GM23338 (cell line): ENCODE results near the gene PLEKHG5. TPM values are rescaled to one million over a fixed set of nuclear protein-coding genes. Genes with fewer than 3 reads are reported as not detected.

Experiments
- ATAC-seq: fragments of 200-7000 bp; cut with Tn5 transposase; 3 replicates; pipeline ENCODE4 v1.9.1; 2020
- DNase-seq: peaks from one replicate; pipeline ENCODE4 v3.0.0-alpha.2; 2015; ENCODE audit warnings: low spot score
- H2AFZ ChIP-seq: fragments of 200-600 bp; sonication (generic); 2 replicates; pipeline ENCODE4 v1.8.0; 2016; ENCODE audit warnings: antibody characterized with exemption, mild to moderate bottlenecking, moderate library complexity
- H3F3A ChIP-seq: fragments of 200-600 bp; sonication (generic); replicated peaks from 2 replicates; pipeline ENCODE4 v1.8.0; 2017; ENCODE audit warnings: antibody characterized with exemption, mixed run types, low read depth
- H3K27ac ChIP-seq: fragments of 200-600 bp; sonication (generic); 2 replicates; pipeline ENCODE4 v1.6.1; 2016; ENCODE audit warnings: low read depth
- H3K27me3 ChIP-seq: fragments of 200-600 bp; sonication (generic); 2 replicates; pipeline ENCODE4 v1.8.0; 2016; ENCODE audit warnings: mild to moderate bottlenecking, mixed run types, moderate library complexity; ENCODE audit not compliant: insufficient read depth
- H3K36me3 ChIP-seq: fragments of 200-600 bp; sonication (generic); 2 replicates; pipeline ENCODE4 v1.8.0; 2016; ENCODE audit warnings: mild to moderate bottlenecking; ENCODE audit not compliant: insufficient read depth
- H3K4me1 ChIP-seq: fragments of 200-600 bp; sonication (generic); 2 replicates; pipeline ENCODE4 v1.8.0; 2016; ENCODE audit warnings: mild to moderate bottlenecking, moderate library complexity; ENCODE audit not compliant: insufficient read depth
- H3K4me2 ChIP-seq: fragments of 200-600 bp; sonication (generic); 2 replicates; pipeline ENCODE4 v1.7.1; 2017; ENCODE audit warnings: mixed run types
- H3K4me3 ChIP-seq: fragments of 200-600 bp; sonication (generic); 2 replicates; pipeline ENCODE4 v1.6.1; 2016; ENCODE audit warnings: mixed run types
- H3K79me2 ChIP-seq: fragments of 200-600 bp; sonication (generic); replicated peaks from 2 replicates; pipeline ENCODE4 v1.8.0; 2017; ENCODE audit warnings: mild to moderate bottlenecking; ENCODE audit not compliant: insufficient read depth
- H3K9me2 ChIP-seq: fragments of 200-600 bp; sonication (generic); 2 replicates; pipeline ENCODE4 v1.8.0; 2017; ENCODE audit not compliant: insufficient read depth
- H4K20me1 ChIP-seq: fragments of 200-600 bp; sonication (generic); replicated peaks from 2 replicates; pipeline ENCODE4 v1.8.0; 2017; ENCODE audit warnings: mild to moderate bottlenecking; ENCODE audit not compliant: insufficient read depth
- H3K27ac Mint-ChIP-seq: 2 replicates; pipeline ENCODE4 v1.8.0; 2020; ENCODE audit warnings: inconsistent platforms, mild to moderate bottlenecking, moderate library complexity, mixed read lengths
- H3K27me3 Mint-ChIP-seq: 3 replicates; pipeline ENCODE4 v1.8.0; 2022; ENCODE audit warnings: low read depth, mild to moderate bottlenecking, moderate library complexity, mixed read lengths, inconsistent platforms; ENCODE audit not compliant: insufficient read depth, poor library complexity
- H3K36me3 Mint-ChIP-seq: 3 replicates; pipeline ENCODE4 v1.8.0; 2021; ENCODE audit warnings: low read depth, mild to moderate bottlenecking, inconsistent platforms, moderate library complexity, mixed read lengths
- H3K4me1 Mint-ChIP-seq: 3 replicates; pipeline ENCODE4 v1.8.0; 2020; ENCODE audit warnings: mild to moderate bottlenecking, inconsistent platforms, mixed read lengths
- H3K4me3 Mint-ChIP-seq: 3 replicates; pipeline ENCODE4 v1.8.0; 2021; ENCODE audit warnings: moderate library complexity, mild to moderate bottlenecking, inconsistent platforms, mixed read lengths
- H3K9me3 Mint-ChIP-seq: 3 replicates; pipeline ENCODE4 v1.8.0; 2020; ENCODE audit warnings: moderate library complexity, mild to moderate bottlenecking, inconsistent platforms, mixed read lengths
- CREB1 ChIP-seq: fragments of 250-450 bp; sonication (Bioruptor Pico); IDR thresholded peaks from 2 replicates; pipeline ENCODE4 v1.5.0; 2020; ENCODE audit warnings: low read depth, mild to moderate bottlenecking, moderate library complexity
- EZH2phosphoT487 ChIP-seq: fragments of 200-600 bp; sonication (generic); IDR thresholded peaks from one replicate; pipeline ENCODE4 v1.8.1; 2018; ENCODE audit warnings: antibody characterized with exemption; ENCODE audit not compliant: unreplicated experiment
- JUNB ChIP-seq: IDR thresholded peaks from one replicate; pipeline ENCODE4 v1.6.1; 2016; ENCODE audit warnings: antibody characterized with exemption; ENCODE audit not compliant: unreplicated experiment
- NANOG ChIP-seq: IDR thresholded peaks from 2 replicates; pipeline ENCODE4 v1.6.1; 2016; ENCODE audit warnings: antibody characterized with exemption, borderline replicate concordance
- POLR2AphosphoS5 ChIP-seq: IDR thresholded peaks from 2 replicates; pipeline ENCODE4 v1.6.1; 2016; ENCODE audit warnings: antibody characterized with exemption, low read depth
- polyA plus RNA-seq: library from polyadenylated mRNA; unstranded; fragments of >200 nt; fragmentation: Nextera tagmentation; extraction: Ambion mirVana; gene quantifications from 2 replicates; pipeline ENCODE4 v1.2.1, GENCODE V29; 2016
- total RNA-seq: library from RNA; depleted of rRNA; stranded (reverse); fragments of >200 nt; shearing (Covaris generic); gene quantifications from 2 replicates; pipeline ENCODE4 v1.2.3, GENCODE V29; 2014
- TF ChIP-seq, protein P1 (sequence below): IDR thresholded peaks from 2 replicates; pipeline ENCODE4 v1.6.1; 2016; ENCODE audit warnings: antibody characterized with exemption

Gene PLEKHG5
- total and polyA plus RNA-seq, 2 experiments from 2014 or later, result 9.0 to 26.4 TPM

DNA sequence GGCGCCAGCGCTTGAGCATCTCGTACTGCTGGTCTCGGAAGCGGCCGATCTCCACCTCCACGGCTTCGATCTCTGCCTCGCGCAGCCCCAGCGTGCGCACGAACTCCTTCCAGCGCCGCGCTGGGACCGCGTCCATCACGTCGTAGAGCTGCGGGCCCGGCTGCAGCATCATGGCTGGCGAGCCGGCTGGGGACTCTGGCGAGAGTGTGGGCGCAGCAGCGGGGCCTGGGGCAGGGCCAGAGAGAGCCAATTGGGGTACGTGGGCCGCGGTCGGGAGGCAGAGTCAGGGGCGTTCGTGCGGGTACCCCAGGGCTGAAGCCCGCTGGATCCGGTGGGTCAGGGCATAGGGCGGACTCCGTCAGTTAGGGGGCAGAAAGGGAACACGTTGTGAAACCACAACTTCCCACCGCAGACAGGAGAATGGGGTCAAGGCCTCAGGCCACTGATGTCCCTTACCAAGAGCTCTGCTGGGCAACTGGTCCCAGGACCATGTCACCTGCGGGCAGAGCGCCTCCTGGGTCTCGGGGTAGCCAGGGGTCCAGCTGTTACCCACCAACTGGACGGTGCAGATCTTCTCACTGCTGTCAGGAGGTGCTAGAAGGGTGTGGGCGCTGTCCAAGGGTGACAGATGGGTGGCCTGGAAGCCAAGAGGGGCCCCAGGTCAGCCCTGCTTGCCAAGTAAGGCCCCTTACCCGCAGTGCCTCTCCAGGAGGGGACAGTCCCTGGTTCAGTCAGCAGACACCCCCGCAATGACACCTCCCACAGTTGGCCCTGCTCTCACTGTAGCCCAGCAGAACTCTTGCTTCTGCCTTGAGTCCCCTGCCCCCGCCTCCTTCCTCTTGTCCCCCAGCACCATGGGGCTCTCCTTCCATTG is 29.7 kb downstream of the PLEKHG5 start:
- DNase-seq (no peak), ATAC-seq (no peak)
- no peaks in the 10 kb centered on the region for H3K9me2 ChIP-seq
- H3K4me3 ChIP-seq, result no peak overlapping the region
- peaks cover 14% of the 10 kb centered on the region; the same call in 1 of the 2 replicates for H3F3A ChIP-seq
- H3K79me2 ChIP-seq, result no peaks in the 10 kb centered on the region
- peaks cover 12% of the 10 kb centered on the region for H3K4me1 ChIP-seq
- TF ChIP-seq POLR2AphosphoS5, result peak; percentile 11; the same call in 1 of the 2 replicates
- TF ChIP-seq, protein P1, sequence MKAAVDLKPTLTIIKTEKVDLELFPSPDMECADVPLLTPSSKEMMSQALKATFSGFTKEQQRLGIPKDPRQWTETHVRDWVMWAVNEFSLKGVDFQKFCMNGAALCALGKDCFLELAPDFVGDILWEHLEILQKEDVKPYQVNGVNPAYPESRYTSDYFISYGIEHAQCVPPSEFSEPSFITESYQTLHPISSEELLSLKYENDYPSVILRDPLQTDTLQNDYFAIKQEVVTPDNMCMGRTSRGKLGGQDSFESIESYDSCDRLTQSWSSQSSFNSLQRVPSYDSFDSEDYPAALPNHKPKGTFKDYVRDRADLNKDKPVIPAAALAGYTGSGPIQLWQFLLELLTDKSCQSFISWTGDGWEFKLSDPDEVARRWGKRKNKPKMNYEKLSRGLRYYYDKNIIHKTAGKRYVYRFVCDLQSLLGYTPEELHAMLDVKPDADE, result no peak
- H3K27me3 ChIP-seq, result peaks cover 6% of the 10 kb centered on the region; the same call in 1 of the 2 replicates
- H3K36me3 ChIP-seq, result no peaks in the 10 kb centered on the region
- H2AFZ ChIP-seq, result no peak overlapping the region
- Mint-ChIP-seq H3K36me3 (peaks cover 12% of the 10 kb centered on the region), H3K27ac (no peak overlapping the region), H3K27me3 (peaks cover 19% of the 10 kb centered on the region), H3K4me1 (peaks cover 29% of the 10 kb centered on the region), H3K9me3 (no peaks in the 10 kb centered on the region; the same call in 2 of the 3 replicates), H3K4me3 (no peak overlapping the region)
- H4K20me1 ChIP-seq, result no peaks in the 10 kb centered on the region
- H3K4me2 ChIP-seq, result no peak overlapping the region
- H3K27ac ChIP-seq, result no peak overlapping the region

DNA sequence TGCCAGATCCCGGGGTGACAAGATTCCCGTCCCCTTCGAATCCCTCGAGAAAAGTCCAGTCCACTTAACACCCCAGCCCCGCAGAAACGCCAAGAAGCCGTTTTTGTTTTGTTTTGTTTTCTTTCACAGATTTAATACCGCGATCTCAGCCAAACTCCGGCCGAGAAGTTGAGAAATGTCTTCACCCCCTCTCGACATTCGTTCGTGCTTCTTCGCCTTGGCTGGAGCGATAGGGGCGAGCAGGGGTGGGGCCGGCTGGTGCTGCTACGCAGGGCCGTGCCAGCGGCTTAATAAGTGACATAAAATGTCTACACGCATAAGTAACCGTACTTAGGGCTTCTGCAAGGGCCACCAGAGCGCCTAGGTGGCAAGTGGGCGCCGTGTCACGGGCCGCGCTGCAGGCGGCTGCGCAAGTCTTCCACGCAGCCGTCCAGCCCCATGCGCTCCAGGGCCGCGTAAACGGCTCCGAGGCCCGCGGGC is 30.4 kb downstream of the PLEKHG5 start:
- no peak overlapping the region; the same call in 1 of the 2 replicates for H3K27ac ChIP-seq
- H3K4me1 ChIP-seq, result peaks cover 12% of the 10 kb centered on the region
- H3K9me3 Mint-ChIP-seq, result no peaks in the 10 kb centered on the region; the same call in 2 of the 3 replicates
- H3K79me2 ChIP-seq, result no peaks in the 10 kb centered on the region
- peaks cover 13% of the 10 kb centered on the region for H3K27me3 ChIP-seq
- H3K36me3 Mint-ChIP-seq, result peaks cover 12% of the 10 kb centered on the region
- no peaks in the 10 kb centered on the region for H3K36me3 ChIP-seq
- H3K4me3 ChIP-seq, result no peak overlapping the region
- H3K4me1 Mint-ChIP-seq, result peaks cover 29% of the 10 kb centered on the region
- ATAC-seq (no peak), DNase-seq (no peak)
- no peaks in the 10 kb centered on the region for H4K20me1 ChIP-seq
- H3K27ac Mint-ChIP-seq, result no peak overlapping the region
- no peak overlapping the region for H2AFZ ChIP-seq
- H3K9me2 ChIP-seq, result no peaks in the 10 kb centered on the region
- peak overlapping the region; percentile 78; the same call in 1 of the 2 replicates for H3K4me2 ChIP-seq
- peaks cover 19% of the 10 kb centered on the region for H3K27me3 Mint-ChIP-seq
- H3K4me3 Mint-ChIP-seq, result peak overlapping the region; percentile 35; the same call in 2 of the 3 replicates
- peaks cover 14% of the 10 kb centered on the region; the same call in 1 of the 2 replicates for H3F3A ChIP-seq
- no peak for TF ChIP-seq NANOG
- no peak for TF ChIP-seq CREB1 (CRISPR knock-in tag)
- TF ChIP-seq, protein P1, result no peak
- no peak for TF ChIP-seq JUNB
- TF ChIP-seq EZH2phosphoT487, result no peak
- TF ChIP-seq POLR2AphosphoS5, result no peak
